Central memory CD4-positive, alpha-beta T cell (primary cell): ENCODE data around the gene LDLRAD2.
"Not testable (repeated sequence)": the region's sequence is repeated elsewhere in the genome, so short reads cannot be mapped to it uniquely, and the experiment has no call there.

Source experiments
- DNase-seq: peaks from one replicate; pipeline ENCODE4 v3.0.0; 2022

Gene LDLRAD2

GRCh38 chr1:21824926-21825325 lies 12.9 kb downstream of the LDLRAD2 start:
- DNase-seq, result no peak

GRCh38 chr1:21825393-21825792 lies 13.3 kb downstream of the LDLRAD2 start:
- no peak for DNase-seq

- not testable (repeated sequence) for DNase-seq
Observed at GRCh38 chr1:21826694-21827093, 14.6 kb downstream of the LDLRAD2 start.

- no peak for DNase-seq
Observed at GRCh38 chr1:21827141-21827679, 15.1 kb downstream of the LDLRAD2 start.

- no peak for DNase-seq
Observed at GRCh38 chr1:21828075-21828474, 16.0 kb downstream of the LDLRAD2 start.

GRCh38 chr1:21828506-21829210 lies 16.6 kb downstream of the LDLRAD2 start:
- DNase-seq, result no peak

- no peak for DNase-seq
Observed at GRCh38 chr1:21829294-21829693, 17.2 kb downstream of the LDLRAD2 start.

- no peak for DNase-seq
Observed at GRCh38 chr1:21830792-21831453, 18.9 kb downstream of the LDLRAD2 start.

- no peak for DNase-seq
Observed at GRCh38 chr1:21831454-21831970, 19.4 kb downstream of the LDLRAD2 start.

- no peak for DNase-seq
Observed at GRCh38 chr1:21833392-21833976, 21.4 kb downstream of the LDLRAD2 start.

- DNase-seq, result no peak
Observed at GRCh38 chr1:21834094-21834493, 22.0 kb downstream of the LDLRAD2 start.

GRCh38 chr1:21834666-21835065 lies 22.6 kb downstream of the LDLRAD2 start:
- no peak for DNase-seq

GRCh38 chr1:21836010-21836409 lies 23.9 kb downstream of the LDLRAD2 start:
- no peak for DNase-seq

GRCh38 chr1:21836729-21837128 lies 24.7 kb downstream of the LDLRAD2 start:
- no peak for DNase-seq

- no peak for DNase-seq
Observed at GRCh38 chr1:21837476-21837875, 25.4 kb downstream of the LDLRAD2 start.

- no peak for DNase-seq
Observed at GRCh38 chr1:21838359-21839157, 26.5 kb downstream of the LDLRAD2 start.

GRCh38 chr1:21839337-21840037 lies 27.4 kb downstream of the LDLRAD2 start:
- DNase-seq, result no peak

GRCh38 chr1:21840981-21841380 lies 28.9 kb downstream of the LDLRAD2 start:
- DNase-seq, result no peak

GRCh38 chr1:21841852-21842466 lies 29.9 kb downstream of the LDLRAD2 start:
- no peak for DNase-seq

GRCh38 chr1:21842606-21843162 lies 30.6 kb downstream of the LDLRAD2 start:
- DNase-seq, result no peak

- no peak for DNase-seq
Observed at GRCh38 chr1:21843208-21843607, 31.1 kb downstream of the LDLRAD2 start.
